K562 (cell line): ENCODE measurements around the gene TIMM44. TPM values are rescaled to one million over a fixed set of nuclear protein-coding genes. Genes with fewer than 3 reads are reported as not detected.
A peak's percentile ranks its signal among the peaks of the same experiment; 100 is the strongest.

Experiments
- ATAC-seq: fragments of 200-7000 bp; cut with Tn5 transposase; 3 replicates; pipeline ENCODE4 v1.9.1; 2020; ENCODE audit warnings: moderate library complexity
- BruUV-seq: library from RNA; stranded (reverse); fragments of 400-500 nt; replicated peaks from 2 replicates; lab custom pipeline; 2021; lab: Mats Ljungman, UMichigan
- CTCF ChIA-PET: fragments of 300-600 bp; formaldehyde crosslinking; extraction: SDS; loops from one replicate; lab custom pipeline; 2021; ENCODE audit warnings: low intra/inter-chr PET ratio; lab: Yijun Ruan, JAX
- POLR2A ChIA-PET: fragments of 300-600, 350-650 bp; sonication (Branson Sonifier 250); formaldehyde crosslinking; extraction: SDS; loops from one replicate; lab custom pipeline; 2021; ENCODE audit warnings: antibody characterized with exemption, inconsistent platforms; lab: Yijun Ruan, JAX
- DNase-seq, 4 experiments: peaks; one replicate each; pipeline versions ENCODE4 v3.0.0 to v3.0.0-alpha.2; 2011 to 2018; ENCODE audit warnings: low spot score in 3 of 4, mixed read lengths in 3 of 4; ENCODE audit errors: extremely low read depth in 1 of 4
- FAIRE-seq: peaks from 2 replicates; lab custom pipeline; 2011; peaks lifted over from hg19 to GRCh38; lab: Jason Lieb, UNC
- H2AFZ ChIP-seq: 2 replicates; pipeline ENCODE4 v1.6.0; 2011; ENCODE audit warnings: low read depth, low read length, control low read depth, inconsistent platforms
- H3K27ac ChIP-seq: fragments of 200-600 bp; 3 replicates; pipeline ENCODE4 v1.8.0; 2011; ENCODE audit warnings: low read depth, mild to moderate bottlenecking, control low read depth, inconsistent platforms, low read length, moderate library complexity, mixed read lengths; ENCODE audit errors: extremely low read depth
- H3K27me3 ChIP-seq, 2 experiments: fragments of 300-600 bp in 1 of 2; 2 replicates in 1 of 2; 3 replicates in 1 of 2; pipeline versions ENCODE4 v1.6.0 to v1.8.0; 2011; ENCODE audit warnings: inconsistent platforms in 2 of 2, low read length in 2 of 2, mild to moderate bottlenecking in 1 of 2, mixed read lengths in 1 of 2, moderate library complexity in 1 of 2; ENCODE audit not compliant: control insufficient read depth in 2 of 2, insufficient read depth in 2 of 2
- H3K36me3 ChIP-seq: fragments of 300-600 bp; 3 replicates; pipeline ENCODE4 v1.8.0; 2011; ENCODE audit warnings: mild to moderate bottlenecking, low read length, inconsistent platforms; ENCODE audit not compliant: control insufficient read depth, insufficient read depth
- H3K4me1 ChIP-seq, 2 experiments: fragments of 200-600 bp in 1 of 2; replicated peaks in 1 of 2; 2 replicates in 1 of 2; 3 replicates in 1 of 2; pipeline versions ENCODE4 v1.5.1 to v1.8.0; 2011; ENCODE audit warnings: inconsistent platforms in 2 of 2, low read length in 2 of 2, mild to moderate bottlenecking in 1 of 2, mixed read lengths in 1 of 2, moderate library complexity in 1 of 2; ENCODE audit not compliant: control insufficient read depth in 2 of 2, insufficient read depth in 2 of 2
- H3K4me2 ChIP-seq: 2 replicates; pipeline ENCODE4 v1.6.1; 2011; ENCODE audit warnings: low read length, control low read depth, inconsistent platforms, mixed read lengths; ENCODE audit not compliant: insufficient read depth
- H3K4me3 ChIP-seq: fragments of 200-600 bp; sonication (generic), shearing (Covaris generic); 2 replicates; pipeline ENCODE4 v1.5.1; 2016; ENCODE audit warnings: control low read depth, inconsistent platforms
- H3K79me2 ChIP-seq: fragments of 200-600 bp; 3 replicates; pipeline ENCODE4 v1.8.0; 2011; ENCODE audit warnings: low read length, inconsistent platforms; ENCODE audit not compliant: control insufficient read depth, insufficient read depth
- H3K9ac ChIP-seq, 2 experiments: 2 replicates each; pipeline versions ENCODE4 v1.6.0 to v1.6.1; 2011; ENCODE audit warnings: low read depth in 2 of 2, low read length in 2 of 2, control low read depth in 1 of 2, inconsistent platforms in 1 of 2, mild to moderate bottlenecking in 1 of 2, mixed read lengths in 1 of 2; ENCODE audit not compliant: insufficient read depth in 1 of 2
- H3K9me1 ChIP-seq: one replicate; pipeline ENCODE4 v1.6.0; 2011; ENCODE audit warnings: inconsistent platforms, mild to moderate bottlenecking, low read length, moderate library complexity; ENCODE audit not compliant: control insufficient read depth, insufficient read depth
- H3K9me3 ChIP-seq: replicated peaks from 2 replicates; pipeline ENCODE4 v1.5.1; 2011; ENCODE audit warnings: low read depth, low read length, inconsistent platforms; ENCODE audit not compliant: control insufficient read depth, insufficient read depth
- H4K20me1 ChIP-seq: replicated peaks from 2 replicates; pipeline ENCODE4 v1.6.1; 2011; ENCODE audit warnings: low read length, inconsistent platforms, mixed read lengths; ENCODE audit not compliant: control insufficient read depth, insufficient read depth
- DIDO1 ChIP-seq: fragments of 450-650 bp; IDR thresholded peaks from 2 replicates; pipeline ENCODE4 v1.6.1; 2016; ENCODE audit warnings: low read depth, missing biosample characterization, missing genetic modification characterization
- MGA ChIP-seq: fragments of 450-650 bp; IDR thresholded peaks from 2 replicates; pipeline ENCODE4 v1.6.1; 2016; ENCODE audit warnings: mild to moderate bottlenecking, moderate library complexity
- PHF20 ChIP-seq: fragments of 450-650 bp; IDR thresholded peaks from 2 replicates; pipeline ENCODE4 v1.6.1; 2018; ENCODE audit not compliant: partially characterized antibody
- TCF15 ChIP-seq: fragments of 250-450 bp; sonication (Bioruptor Pico); IDR thresholded peaks from 2 replicates; pipeline ENCODE4 v1.8.0; 2022; ENCODE audit warnings: moderate library complexity, mild to moderate bottlenecking, inconsistent platforms
- TOE1 ChIP-seq, 2 experiments: fragments of 450-650 bp in 1 of 2; sonication (generic) in 1 of 2; formaldehyde crosslinking in 1 of 2; IDR thresholded peaks; 2 replicates each; pipeline versions ENCODE4 v1.7.1 to v1.8.0; 2016 to 2022; ENCODE audit warnings: borderline replicate concordance in 2 of 2, mild to moderate bottlenecking in 2 of 2, antibody characterized with exemption in 1 of 2, inconsistent platforms in 1 of 2, low read depth in 1 of 2, missing genetic modification reagents in 1 of 2, moderate library complexity in 1 of 2
- WGBS: fragments of 100-300 bp; shearing (Covaris generic); methylation state at CpG from one replicate; pipeline ENCODE4 v1.1.6; 2016; ENCODE audit warnings: low coverage, mixed read lengths; ENCODE audit not compliant: insufficient coverage; ENCODE audit errors: missing lambda C conversion rate; 5-methylcytosine and 5-hydroxymethylcytosine counted together
- in situ Hi-C: fragments of 300-500 bp; cut with MboI; formaldehyde crosslinking; loops from 4 replicates; pipeline ENCODE4 v1.15.0; 2018; ENCODE audit warnings: inconsistent platforms, mixed read lengths
- intact Hi-C: fragments of 100-400 bp; cut with micrococcal nuclease; formaldehyde crosslinking; loops from 2 replicates; pipeline ENCODE4 v1.14.2; 2022
- polyA plus RNA-seq, 8 experiments: library from polyadenylated mRNA; depleted of rRNA in 4 of 8; stranded (reverse) in 5 of 8; unstranded in 3 of 8; fragments of >200 nt; fragmentation: Nextera tagmentation in 2 of 8; fragmentation: Illumina TruSeq in 1 of 8; extraction: Ambion mirVana in 2 of 8; extraction: Trizol in 1 of 8; gene quantifications; 2 replicates each; pipeline versions ENCODE4 v1.2.1 to v1.2.3, GENCODE V29; 2011 to 2014; ENCODE audit warnings: inconsistent platforms in 1 of 8, missing spikeins in 1 of 8
- total RNA-seq, 7 experiments: library from RNA; depleted of rRNA in 6 of 7; stranded (reverse); fragments of >200 nt in 6 of 7; fragmentation: Illumina TruSeq in 2 of 7; extraction: Trizol in 2 of 7; gene quantifications; 2 replicates each; pipeline versions ENCODE4 v1.2.1 to v1.2.3, GENCODE V29; 2011 to 2021; ENCODE audit warnings: low replicate concordance in 1 of 7

TIMM44 gene
- total and polyA plus RNA-seq, 9 of the 15 experiments (the other 6 are each of a cell fraction or from before 2014, with no cell fraction given): 10.3 to 231 (median 89.3) TPM

- intact Hi-C loops: loop anchor here (1.0 to 5.0 kb wide), 2 partner anchors 48 to 67 kb away; partner anchors contain the start of gene PRR36
- ChIA-PET POLR2A (interaction anchor here (0.6 to 3.1 kb wide), 16 partner anchors 8 to 648 kb away, joined by 3 to 26 read pairs (median 4); partner anchors contain the start of genes ELAVL1, MAP2K7 and TIMM44), CTCF (no interaction called here)
- Histone ChIP-seq H2AFZ (peak overlapping the region; percentile 90), H3K4me1 (peaks cover 9 to 81% of the 10 kb centered on the region in 2 experiments), H3K4me2 (peak overlapping the region; percentile 98), H3K4me3 (peak overlapping the region; percentile 81), H3K36me3 (peaks cover 19% of the 10 kb centered on the region; the same call in 1 of the 3 replicates), H3K9me1 (no peaks in the 10 kb centered on the region), H4K20me1 (peaks cover 10% of the 10 kb centered on the region; the same call in 1 of the 2 replicates), H3K79me2 (peaks cover 14% of the 10 kb centered on the region), H3K27me3 (no peaks in the 10 kb centered on the region), H3K9me3 (no peaks in the 10 kb centered on the region), H3K9ac (peak overlapping the region; percentile 80 to 93), H3K27ac (peak overlapping the region; percentile 89)
- in situ Hi-C loops: loop anchor here (5.0 kb wide), 1 partner anchor 68 kb away; no protein-coding TSS in a partner anchor
- FAIRE-seq (peak; percentile 81), ATAC-seq (peak; percentile 68), DNase-seq (peak; percentile 95 to 99 (median 97))
- no TSS peak for BruUV-seq
- WGBS: 0% methylated on average over 15 of the region's 62 CpGs
- TF ChIP-seq MGA (peak; percentile 66), TOE1 (IDR thresholded peaks at IDR 0.05; ENCODE audit: borderline replicate concordance) (peak; percentile 40; the same call in 1 of the 2 replicates), TOE1 (CRISPR knock-in tag; IDR thresholded peaks at IDR 0.05; ENCODE audit: borderline replicate concordance, low read depth) (peak; percentile 63; the same call in 1 of the 2 replicates), TCF15 (CRISPR knock-in tag) (no peak), DIDO1 (no peak), PHF20 (peak; percentile 64)
These were observed 22.8 kb downstream of the TIMM44 start for GRCh38 chr19:7920519-7921301.
